Measurements from ENCODE around the gene EZH1.

EZH1 gene

DNA sequence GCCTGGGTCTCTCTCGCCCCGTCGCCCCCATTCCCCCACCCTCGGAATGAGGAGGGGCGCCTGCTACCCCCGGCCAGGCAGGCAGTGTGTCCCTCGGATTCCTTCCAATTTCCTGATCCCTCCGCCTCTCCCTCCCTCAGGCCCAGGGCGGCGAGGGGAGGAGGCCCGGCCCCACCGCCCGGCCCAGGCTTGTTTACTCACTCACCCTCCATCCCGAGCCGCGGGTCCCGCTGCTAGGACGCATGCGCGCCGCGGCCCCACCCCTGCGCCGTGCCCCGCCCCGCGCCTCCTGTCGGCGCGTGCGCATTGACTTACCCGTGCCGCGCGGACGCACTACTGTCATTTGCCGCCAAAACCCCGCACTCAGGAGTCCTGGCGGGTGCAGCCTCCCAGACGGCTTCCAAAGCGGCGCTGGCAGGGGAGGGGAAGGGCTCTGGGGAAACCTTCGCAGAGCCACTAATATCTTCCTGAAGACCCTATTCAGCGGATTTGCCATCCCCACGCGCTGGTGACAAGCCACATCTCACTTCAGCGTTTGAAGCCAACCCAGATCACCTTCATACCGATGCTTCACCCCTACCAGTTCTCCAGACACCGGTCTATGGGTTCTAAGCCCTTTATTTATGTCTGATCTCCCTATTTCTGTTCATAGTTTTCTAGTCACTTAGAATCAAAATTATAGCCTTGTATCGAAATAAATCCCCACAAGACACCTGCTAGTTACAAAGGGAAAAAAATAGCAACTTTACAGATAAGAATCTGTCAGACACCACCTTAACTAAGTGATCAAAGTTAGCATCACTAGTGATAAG lies at the start of gene EZH1:
TSS of gene EZH1 (minus strand) at position 235 of the 812 bp plus-strand sequence. CDS start 16,099 bp downstream, outside the sequence.
- peak; percentile 90 for DNase-seq (ENCODE audit: low spot score)

DNA sequence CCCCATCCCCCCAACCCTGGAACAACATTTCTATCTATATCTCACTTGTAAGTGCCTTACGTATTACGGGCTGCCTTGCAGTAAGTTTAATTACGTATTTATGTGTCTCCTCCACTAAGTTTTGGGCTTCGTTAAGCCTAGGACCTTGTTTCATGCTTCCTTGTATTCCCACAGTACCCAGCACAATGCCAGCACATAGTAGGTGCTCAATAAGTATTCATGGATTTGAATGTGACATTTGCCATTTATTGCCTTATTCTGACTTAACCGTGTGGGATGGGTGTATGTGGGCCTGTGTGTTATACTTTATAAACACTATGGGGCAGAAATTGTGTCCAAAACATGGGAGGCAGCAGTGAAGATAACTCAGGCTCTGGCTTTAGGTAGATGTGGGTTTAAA lies 47.7 kb upstream of the EZH1 start:
- no peak for DNase-seq (ENCODE audit: low spot score)

DNA sequence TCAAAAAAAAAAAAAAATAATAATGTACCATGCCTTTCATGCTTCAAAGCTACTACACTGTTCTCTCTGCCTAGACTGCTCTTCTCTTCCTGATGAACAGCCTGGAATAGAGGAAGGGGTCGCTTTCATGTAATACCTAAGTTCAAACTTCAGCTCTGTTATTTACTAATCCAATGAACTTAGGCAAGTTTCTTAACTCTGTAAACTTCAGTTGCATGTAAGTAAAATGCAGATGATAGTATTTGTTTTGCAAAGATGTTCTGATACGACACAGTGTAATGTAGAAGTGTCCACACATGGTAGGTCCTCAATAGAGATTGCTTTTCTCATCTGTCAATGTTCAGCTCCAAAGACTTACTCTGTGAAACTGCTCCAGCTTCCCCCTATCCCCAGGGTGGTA lies 47.1 kb upstream of the EZH1 start:
- no peak for DNase-seq (ENCODE audit: low spot score)

DNA sequence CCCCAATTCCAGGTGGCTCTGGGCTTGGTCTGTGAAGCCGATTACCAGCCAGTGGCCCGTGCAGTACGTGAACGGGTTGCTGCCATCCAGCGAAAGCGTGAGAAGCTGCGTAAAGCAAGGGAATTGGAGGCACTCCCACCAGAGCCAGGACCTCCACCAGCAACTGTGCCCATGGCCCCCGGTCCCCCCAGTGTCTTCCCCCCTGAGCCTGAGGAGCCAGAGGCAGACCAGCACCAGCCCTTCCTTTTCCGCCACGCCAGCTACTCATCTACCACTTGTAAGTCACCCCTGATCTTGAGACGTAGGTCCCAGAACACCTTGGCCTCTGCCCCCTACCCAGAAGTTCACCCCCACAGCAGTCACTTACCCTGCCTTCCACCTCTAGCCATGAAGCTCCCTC lies 42.4 kb upstream of the EZH1 start:
- DNase-seq (ENCODE audit: low spot score), result no peak

DNA sequence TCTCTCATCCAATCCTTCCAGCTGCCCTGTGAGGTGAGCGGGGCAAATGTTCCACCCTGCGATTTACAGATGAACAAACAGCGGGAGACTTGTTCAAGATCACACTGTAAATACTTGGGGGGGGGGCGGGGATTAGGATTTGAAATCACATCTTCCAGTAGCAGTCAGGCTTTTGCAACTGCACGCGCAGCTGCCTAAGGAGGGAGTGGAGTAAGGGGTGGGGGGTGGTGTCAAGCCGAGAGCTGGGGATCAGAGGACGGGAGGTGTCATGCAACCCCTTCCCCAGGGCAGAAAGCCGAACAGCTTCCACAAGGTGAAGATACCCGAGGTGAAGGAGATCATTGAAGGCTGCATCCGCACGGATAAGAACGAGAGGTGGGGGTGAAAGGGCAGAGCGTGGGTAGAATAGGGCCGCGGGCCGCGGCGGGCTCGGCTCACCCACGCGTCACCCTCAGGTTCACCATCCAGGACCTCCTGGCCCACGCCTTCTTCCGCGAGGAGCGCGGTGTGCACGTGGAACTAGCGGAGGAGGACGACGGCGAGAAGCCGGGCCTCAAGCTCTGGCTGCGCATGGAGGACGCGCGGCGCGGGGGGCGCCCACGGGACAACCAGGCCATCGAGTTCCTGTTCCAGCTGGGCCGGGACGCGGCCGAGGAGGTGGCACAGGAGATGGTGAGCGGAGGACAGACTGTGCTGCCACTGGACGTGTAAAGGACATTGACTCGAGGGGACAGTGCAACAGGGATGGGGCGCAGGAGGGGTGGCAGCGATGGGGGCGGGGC lies 40.2 kb upstream of the EZH1 start:
- DNase-seq (ENCODE audit: low spot score), result no peak

DNA sequence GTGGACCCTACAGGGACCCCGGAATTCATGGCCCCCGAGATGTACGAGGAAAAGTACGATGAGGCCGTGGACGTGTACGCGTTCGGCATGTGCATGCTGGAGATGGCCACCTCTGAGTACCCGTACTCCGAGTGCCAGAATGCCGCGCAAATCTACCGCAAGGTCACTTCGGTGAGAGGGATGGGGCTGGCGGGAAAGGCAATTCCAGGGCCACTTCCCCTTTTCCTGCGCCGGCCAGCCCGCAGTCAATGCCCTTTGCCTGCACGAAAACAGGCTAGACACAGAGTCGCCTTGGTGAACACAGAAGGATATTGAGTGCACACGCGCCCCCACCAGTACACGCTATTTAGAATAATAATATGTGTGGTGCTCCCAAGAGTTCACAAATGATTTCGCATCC lies 39.6 kb upstream of the EZH1 start:
- DNase-seq (ENCODE audit: low spot score), result no peak

DNA sequence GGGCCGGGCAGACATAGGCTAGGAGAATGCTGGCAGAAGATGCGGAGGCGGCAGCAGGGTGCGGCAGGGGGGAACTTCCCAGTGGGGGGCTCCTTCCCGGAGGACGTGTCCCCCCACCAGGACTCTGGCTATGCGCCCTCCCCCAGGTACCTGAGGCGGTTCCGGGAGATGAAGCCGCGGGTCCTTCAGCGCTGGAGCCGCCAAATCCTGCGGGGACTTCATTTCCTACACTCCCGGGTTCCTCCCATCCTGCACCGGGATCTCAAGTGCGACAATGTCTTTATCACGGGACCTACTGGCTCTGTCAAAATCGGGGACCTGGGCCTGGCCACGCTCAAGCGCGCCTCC lies 38.9 kb upstream of the EZH1 start:
- no peak for DNase-seq (ENCODE audit: low spot score)

DNA sequence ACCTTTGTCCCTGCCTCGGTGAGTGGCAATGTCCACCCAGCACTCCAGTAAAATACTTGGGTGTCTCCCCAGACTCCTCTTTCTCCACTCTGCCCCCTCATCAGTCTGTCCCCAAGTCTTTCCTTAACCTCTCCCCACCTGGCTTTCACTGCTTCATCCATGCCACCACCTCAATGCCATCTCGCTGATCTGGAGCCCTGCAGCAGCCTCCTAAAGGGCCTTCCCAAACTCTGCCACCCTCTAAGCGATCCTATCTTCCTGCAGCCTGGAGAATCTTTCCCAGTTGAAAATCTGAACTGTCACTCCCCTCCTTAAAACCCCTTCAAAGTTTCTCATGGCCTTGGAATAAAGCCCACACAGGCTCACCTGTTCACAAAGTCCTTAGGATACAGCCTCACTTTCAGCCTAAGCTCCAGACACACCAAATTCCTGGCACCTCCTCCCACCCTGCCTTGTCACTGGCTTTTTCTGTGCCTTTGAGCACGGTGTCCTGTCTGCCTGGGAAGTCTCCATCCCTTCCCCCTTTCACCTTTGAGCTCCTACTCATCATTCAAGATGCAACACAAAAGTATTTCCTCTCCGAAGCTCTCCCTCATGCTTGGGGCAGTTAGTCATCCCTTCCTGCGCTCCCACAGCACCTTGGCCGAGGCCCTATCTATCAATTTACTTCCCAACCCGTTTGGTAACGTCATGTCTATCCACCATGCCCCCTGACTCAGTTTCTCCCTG lies 38.4 kb upstream of the EZH1 start:
- no peak for DNase-seq (ENCODE audit: low spot score)

DNA sequence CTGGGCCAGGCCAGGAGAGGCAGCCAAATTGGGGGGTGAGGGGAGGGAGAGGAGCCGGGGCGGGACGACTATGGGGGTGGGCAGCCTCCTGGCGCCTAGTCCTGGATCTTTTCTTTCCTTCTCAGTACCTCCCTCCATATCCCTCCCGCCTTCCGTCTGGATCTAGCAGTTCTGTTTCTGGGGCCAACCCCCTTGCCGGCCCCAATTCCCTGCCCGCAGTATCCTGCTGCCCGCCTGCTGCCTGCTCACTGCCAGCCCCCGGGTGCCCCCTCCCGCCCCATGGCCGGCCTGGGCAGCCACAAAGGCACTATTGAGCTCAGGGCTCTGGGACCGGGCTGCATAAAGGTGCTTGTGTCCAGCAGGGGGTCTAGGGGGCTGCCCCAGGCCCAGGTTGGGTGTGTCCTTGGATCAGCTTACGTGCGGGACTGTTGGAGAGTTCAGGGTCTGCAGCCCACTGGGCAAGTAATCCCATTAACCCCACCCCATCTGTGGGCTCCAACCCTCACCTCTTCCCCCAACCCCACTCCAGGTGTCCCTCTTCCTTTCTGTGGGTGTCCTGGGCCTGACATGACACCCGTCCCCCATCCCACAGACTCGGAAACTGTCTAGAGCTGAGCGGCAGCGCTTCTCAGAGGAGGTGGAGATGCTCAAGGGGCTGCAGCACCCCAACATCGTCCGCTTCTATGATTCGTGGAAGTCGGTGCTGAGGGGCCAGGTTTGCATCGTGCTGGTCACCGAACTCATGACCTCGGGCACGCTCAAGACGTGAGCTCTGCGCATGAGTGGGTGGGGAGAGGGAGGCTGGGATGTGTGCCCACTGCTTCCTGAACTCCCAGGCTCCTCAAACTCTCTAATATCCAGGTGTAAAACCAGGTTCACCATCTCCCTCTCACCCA lies 37.6 kb upstream of the EZH1 start:
- DNase-seq (ENCODE audit: low spot score), result no peak

DNA sequence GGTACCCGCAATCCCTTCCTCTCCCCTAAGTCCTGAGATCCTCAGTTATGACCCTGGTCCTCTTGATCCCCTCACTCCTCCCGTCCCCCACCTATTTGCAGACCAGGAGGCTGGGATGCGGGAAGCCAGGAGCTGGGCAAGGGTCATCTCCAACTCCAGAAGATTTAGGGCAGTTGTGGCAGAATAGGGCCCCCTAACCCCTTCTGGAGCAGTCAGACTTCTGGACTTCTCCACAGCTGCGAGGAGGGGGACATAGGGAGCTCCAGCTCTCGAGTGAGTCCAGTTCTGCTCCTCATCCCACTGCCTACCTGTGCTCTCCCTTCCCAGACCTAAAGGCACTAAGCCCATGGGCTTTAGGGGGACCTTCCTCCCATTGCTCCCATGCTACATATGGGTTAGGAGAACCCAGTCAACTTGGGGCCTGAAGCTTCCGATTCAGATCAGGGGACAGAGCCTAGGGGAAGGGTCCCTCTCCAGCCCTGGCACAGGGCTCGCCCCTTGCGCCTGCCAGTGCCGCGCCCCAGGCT lies 36.9 kb upstream of the EZH1 start:
- no peak for DNase-seq (ENCODE audit: low spot score)

DNA sequence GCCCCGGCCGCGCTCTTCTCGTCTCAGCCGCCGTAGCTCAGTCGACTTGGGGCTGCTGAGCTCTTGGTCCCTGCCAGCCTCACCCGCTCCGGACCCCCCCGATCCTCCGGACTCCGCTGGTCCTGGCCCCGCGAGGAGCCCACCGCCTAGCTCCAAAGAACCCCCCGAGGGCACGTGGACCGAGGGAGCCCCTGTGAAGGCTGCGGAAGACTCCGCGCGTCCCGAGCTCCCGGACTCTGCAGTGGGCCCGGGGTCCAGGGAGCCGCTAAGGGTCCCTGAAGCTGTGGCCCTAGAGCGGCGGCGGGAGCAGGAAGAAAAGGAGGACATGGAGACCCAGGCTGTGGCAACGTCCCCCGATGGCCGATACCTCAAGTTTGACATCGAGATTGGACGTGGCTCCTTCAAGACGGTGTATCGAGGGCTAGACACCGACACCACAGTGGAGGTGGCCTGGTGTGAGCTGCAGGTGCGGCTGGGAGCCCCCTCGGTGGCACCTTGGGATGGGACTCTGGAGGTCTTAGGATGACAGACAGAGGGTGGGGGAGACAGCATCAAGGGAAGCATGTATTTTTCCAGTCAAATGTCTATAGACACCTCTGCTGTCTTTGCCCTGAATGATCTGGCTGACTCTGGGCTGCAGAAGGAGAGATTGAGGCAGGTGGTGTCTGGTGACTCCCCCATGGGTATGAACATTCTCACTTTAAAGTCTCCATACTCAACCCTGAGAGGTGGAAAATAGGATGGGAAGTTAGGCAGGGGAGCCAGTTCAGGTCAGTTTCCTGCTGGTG lies 36.2 kb upstream of the EZH1 start:
- no peak for DNase-seq (ENCODE audit: low spot score)

DNA sequence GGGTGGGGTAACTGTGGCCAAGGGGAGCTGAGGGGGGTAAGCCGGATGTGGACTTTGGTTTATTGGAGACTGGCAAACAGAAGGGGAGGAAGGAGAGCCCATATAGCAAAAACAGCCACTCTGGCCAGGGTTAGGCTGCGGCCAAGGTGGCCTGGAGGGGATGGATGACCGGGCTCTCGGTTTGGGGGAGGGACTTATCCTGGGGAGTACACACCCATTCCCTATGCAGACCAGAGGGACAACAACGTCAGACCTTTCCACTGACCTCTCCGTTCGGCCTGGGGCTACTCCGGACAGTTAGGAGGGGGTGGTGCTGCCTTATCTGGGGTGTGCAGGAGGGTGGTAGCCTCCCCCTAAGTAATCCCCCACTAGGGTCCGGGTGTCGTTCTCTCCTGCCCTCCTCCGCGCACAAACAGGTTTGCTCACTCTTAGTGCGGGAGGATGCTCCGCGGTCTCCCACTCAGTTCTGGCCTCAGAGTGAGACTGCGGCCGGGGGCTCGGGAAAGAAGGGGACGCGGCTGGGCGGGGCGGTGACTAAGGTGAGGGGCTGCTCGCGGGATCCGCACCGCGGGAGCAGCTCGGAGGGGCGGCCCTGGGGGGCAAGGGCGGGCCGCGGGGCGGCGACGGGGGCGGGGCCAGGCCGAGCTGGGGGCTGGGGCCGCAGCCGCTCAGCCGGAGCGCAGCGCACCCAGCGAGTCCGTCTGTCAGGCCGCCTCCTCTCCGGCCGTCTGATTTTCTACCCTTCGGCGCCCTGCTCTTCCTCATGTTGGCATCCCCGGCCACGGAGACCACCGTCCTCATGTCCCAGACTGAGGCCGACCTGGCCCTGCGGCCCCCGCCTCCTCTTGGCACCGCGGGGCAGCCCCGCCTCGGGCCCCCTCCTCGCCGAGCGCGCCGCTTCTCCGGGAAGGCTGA lies 35.4 kb upstream of the EZH1 start, which contains the start of gene WNK4:
TSS of gene WNK4 (plus strand) at position 675 of the 915 bp plus-strand sequence. CDS start at position 764, 89 bp downstream.
- DNase-seq (ENCODE audit: low spot score), result no peak

DNA sequence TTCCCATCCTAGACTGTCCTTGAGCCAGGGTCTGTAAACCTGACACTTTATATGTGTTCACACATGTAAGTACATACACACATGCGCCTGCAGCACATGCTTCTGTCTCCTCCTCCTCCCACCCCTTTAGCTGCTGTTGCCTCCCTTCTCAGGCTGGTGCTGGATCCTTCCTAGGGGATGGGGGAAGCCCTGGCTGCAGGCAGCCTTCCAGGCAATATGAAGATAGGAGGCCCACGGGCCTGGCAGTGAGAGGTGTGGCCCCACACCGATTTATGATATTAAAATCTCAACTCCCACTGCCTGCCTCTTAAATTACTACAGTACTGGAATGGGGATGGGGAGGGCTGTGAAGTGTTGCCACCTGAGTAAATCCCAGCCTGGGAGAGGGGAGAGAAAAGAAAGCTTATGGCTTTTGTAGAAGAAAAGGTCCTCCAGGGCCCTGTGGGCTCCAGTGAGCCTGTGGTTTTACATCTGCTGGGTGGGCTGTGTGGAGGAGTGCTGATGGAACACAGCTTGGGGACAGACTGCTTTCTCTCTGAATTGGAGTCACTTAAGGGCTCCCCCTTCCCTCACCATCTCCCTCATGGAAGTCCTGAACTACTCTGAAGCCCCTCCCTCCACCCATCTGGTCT lies 34.6 kb upstream of the EZH1 start:
- no peak for DNase-seq (ENCODE audit: low spot score)

DNA sequence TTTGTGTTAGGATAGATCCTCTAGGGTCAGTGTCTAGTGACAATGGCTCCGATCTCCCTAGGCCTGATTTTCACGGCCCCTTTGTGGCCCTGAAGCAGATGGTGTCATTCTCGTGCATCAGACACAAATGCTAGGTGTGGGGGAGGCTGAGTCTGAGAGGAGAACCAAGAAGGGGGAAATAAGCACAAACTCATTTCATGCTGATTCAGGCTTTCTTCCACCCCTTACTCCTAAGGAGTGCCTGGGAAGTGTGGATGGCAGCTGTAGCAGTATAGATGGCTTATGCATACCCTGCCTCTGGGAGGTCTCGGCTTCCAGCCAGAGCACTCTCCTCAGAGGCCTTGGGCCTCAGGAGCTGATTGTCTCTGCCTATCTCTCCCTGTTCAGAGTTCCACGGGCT lies 33.7 kb upstream of the EZH1 start:
- DNase-seq (ENCODE audit: low spot score), result no peak

DNA sequence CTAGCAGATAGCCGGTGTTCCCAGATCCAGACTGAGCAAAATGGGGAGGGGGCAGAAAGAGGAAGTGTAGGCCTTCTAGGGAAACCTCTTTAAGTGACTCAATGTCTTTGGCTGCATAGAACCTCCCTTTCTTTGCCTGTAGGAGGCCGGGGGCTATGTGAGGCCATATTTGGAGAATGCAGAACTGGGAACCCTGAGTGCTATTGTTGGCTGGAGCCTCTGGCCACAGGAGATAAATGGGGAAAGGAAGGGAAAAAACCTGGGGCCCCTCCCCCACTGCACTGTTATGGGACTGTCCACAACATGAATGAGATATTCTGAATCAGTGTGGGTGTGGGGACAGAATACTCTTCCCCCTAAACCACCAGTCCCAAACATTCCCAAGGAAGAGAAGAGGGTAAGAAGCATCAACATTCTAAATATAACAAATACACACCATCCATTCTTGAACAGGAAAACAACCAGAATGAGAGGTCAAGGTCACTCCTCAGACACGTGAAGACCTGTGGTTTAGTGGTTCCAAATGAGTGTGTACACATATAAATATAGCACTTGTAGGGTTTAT lies 30.8 kb upstream of the EZH1 start:
- no peak for DNase-seq (ENCODE audit: low spot score)

DNA sequence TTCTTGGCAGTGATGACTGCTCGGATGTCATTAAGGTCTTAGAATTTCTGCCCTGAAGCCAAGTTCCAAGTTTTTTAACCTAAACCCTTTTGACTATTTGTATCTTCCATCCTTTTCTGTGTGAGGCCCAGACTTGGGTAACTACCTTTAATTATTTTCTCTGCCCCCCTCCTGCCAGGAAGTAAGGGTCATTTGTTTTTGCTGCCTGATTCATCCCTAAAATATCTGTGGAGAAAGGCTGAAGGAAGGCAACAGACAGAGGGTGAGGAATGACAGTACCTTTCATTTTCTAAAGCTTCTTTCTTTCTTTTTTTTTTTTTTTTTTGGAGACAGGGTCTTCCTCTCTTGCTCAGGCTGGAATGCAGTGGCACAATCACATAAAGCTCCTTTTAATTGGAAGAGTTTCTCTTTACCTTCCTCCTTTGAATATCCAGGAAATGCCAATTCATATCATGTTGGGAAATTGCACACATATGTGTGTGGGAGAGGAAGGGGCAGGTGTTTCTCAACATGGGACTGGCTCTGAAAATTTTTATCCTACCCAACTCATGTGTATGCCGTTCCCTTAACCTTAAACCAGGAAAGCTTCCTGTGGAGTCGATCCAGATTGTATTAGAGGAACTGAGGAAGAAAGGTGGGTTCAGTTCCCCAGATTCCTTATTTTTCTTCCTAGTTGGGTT lies 29.4 kb upstream of the EZH1 start:
- no peak for DNase-seq (ENCODE audit: low spot score)

DNA sequence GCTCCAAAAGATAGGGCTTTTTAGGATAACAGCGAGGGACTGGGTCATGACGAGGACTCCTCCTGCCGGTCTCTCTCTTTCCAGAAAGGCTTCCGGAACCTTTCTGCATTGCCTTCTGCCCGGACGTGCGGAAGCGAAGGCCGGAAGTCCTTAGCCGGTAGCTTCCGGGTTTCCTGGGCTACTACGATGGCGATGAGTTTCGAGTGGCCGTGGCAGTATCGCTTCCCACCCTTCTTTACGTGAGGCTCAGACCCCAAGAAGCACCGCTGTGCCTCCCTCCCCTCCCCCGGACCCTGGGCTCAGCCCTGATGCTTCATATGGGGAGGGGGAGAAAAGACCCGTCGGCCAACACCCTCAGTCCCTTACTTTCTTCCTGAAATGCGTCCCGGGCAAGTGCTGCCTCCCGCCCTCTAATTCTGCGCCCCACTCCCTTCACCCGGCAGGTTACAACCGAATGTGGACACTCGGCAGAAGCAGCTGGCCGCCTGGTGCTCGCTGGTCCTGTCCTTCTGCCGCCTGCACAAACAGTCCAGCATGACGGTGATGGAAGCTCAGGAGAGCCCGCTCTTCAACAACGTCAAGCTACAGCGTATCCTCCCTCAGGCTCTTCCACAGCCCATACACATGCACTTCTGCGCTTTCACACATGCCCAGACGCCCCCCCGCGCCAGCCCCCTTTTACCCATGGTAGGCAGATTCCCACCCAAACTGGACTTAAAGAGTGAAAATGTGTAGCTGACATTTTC lies 28.6 kb upstream of the EZH1 start, which contains the start of gene VPS25:
TSS of gene VPS25 (plus strand) at position 160 of the 746 bp plus-strand sequence. CDS start at position 187, 27 bp downstream.
- peak; percentile 84 for DNase-seq (ENCODE audit: low spot score)
